OCI-LY7 (cell line): ENCODE results near the gene APCDD1. TPM values are rescaled to one million over a fixed set of nuclear protein-coding genes. Genes with fewer than 3 reads are reported as not detected.

Experiments used
- BruUV-seq: library from RNA; stranded (reverse); fragments of 400-500 nt; replicated peaks from 2 replicates; lab custom pipeline; 2021; lab: Mats Ljungman, UMichigan
- CTCF ChIA-PET: fragments of 300-600 bp; sonication (Branson Sonifier 250); formaldehyde crosslinking; loops from one replicate; lab custom pipeline; 2022; ENCODE audit warnings: antibody characterized with exemption; ENCODE audit not compliant: unreplicated experiment; lab: Charles Lee
- POLR2A ChIA-PET: fragments of 300-600 bp; sonication (Branson Sonifier 250); formaldehyde crosslinking; loops from one replicate; lab custom pipeline; 2022; ENCODE audit warnings: antibody characterized with exemption; lab: Charles Lee
- DNase-seq: peaks from one replicate; pipeline ENCODE4 v3.0.0-alpha.2; 2015; ENCODE audit warnings: low spot score
- H2AFZ ChIP-seq: fragments of 200-600 bp; sonication (generic), shearing (Covaris generic); 2 replicates; pipeline ENCODE4 v1.6.1; 2014; ENCODE audit warnings: mild to moderate bottlenecking, antibody characterized with exemption, low read length, moderate library complexity
- H3K27ac ChIP-seq: fragments of 200-600 bp; sonication (generic); 2 replicates; pipeline ENCODE4 v1.5.1; 2014; ENCODE audit warnings: mixed run types, low read depth, mild to moderate bottlenecking, moderate library complexity, low read length, inconsistent platforms; ENCODE audit not compliant: poor library complexity, severe bottlenecking
- H3K36me3 ChIP-seq: fragments of 200-600 bp; sonication (generic); 2 replicates; pipeline ENCODE4 v1.6.1; 2014; ENCODE audit warnings: mild to moderate bottlenecking, antibody characterized with exemption, low read length, moderate library complexity, mixed read lengths; ENCODE audit not compliant: insufficient read depth
- H3K4me1 ChIP-seq: fragments of 200-600 bp; sonication (generic); 2 replicates; pipeline ENCODE4 v1.5.1; 2014; ENCODE audit warnings: mild to moderate bottlenecking, low read length; ENCODE audit not compliant: insufficient read depth, poor library complexity, severe bottlenecking
- H3K4me2 ChIP-seq: fragments of 200-600 bp; sonication (generic); 2 replicates; pipeline ENCODE4 v1.6.1; 2014; ENCODE audit warnings: mild to moderate bottlenecking, low read length
- H3K4me3 ChIP-seq: fragments of 200-600 bp; sonication (generic); 2 replicates; pipeline ENCODE4 v1.5.1; 2014; ENCODE audit warnings: mild to moderate bottlenecking, low read depth, low read length; ENCODE audit not compliant: poor library complexity, severe bottlenecking
- H3K79me2 ChIP-seq: fragments of 200-600 bp; sonication (generic); 2 replicates; pipeline ENCODE4 v1.6.1; 2016; ENCODE audit warnings: low read depth, mild to moderate bottlenecking, low read length, moderate library complexity, mixed read lengths; ENCODE audit not compliant: insufficient read depth
- H3K9me2 ChIP-seq: fragments of 200-600 bp; sonication (generic); 2 replicates; pipeline ENCODE4 v1.6.1; 2016; ENCODE audit warnings: mild to moderate bottlenecking, low read length, mixed read lengths; ENCODE audit not compliant: insufficient read depth
- H3K9me3 ChIP-seq: fragments of 200-600 bp; sonication (generic); 2 replicates; pipeline ENCODE4 v1.6.1; 2014; ENCODE audit warnings: mild to moderate bottlenecking, mixed run types, low read length, mixed read lengths
- H4K20me1 ChIP-seq: fragments of 200-600 bp; sonication (generic); 2 replicates; pipeline ENCODE4 v1.6.1; 2014; ENCODE audit warnings: mild to moderate bottlenecking, antibody characterized with exemption, low read length, moderate library complexity, mixed read lengths; ENCODE audit not compliant: insufficient read depth
- CTCF ChIP-seq: fragments of 200-600 bp; sonication (generic); conservative IDR thresholded peaks from 2 replicates; pipeline ENCODE4 v1.5.1; 2014; ENCODE audit warnings: mild to moderate bottlenecking, antibody characterized with exemption, low read length, moderate library complexity, mixed read lengths
- EZH2phosphoT487 ChIP-seq: fragments of 200-600 bp; sonication (generic); IDR thresholded peaks from 2 replicates; pipeline ENCODE4 v1.6.1; 2018; ENCODE audit warnings: low read depth, borderline replicate concordance, mild to moderate bottlenecking, mixed run types, antibody characterized with exemption, low read length, moderate library complexity, mixed read lengths
- intact Hi-C: fragments of 100-400 bp; cut with micrococcal nuclease; formaldehyde crosslinking; loops from one replicate; pipeline ENCODE4 v1.10.0; 2022; ENCODE audit not compliant: unreplicated experiment
- total RNA-seq, 2 experiments: library from RNA; depleted of rRNA in 1 of 2; stranded (reverse); fragments of >200 nt in 1 of 2; shearing (Covaris generic) in 1 of 2; gene quantifications; 2 replicates each; pipeline ENCODE4 v1.2.3, GENCODE V29; 2014 to 2022

The APCDD1 gene
- total RNA-seq, 2 experiments from 2014 or later, result not detected

GRCh38 chr18:10420561-10421352 is 33.7 kb upstream of the APCDD1 start:
- no peaks in the 10 kb centered on the region for H3K79me2 ChIP-seq
- H3K4me1 ChIP-seq, result no peaks in the 10 kb centered on the region
- TF ChIP-seq EZH2phosphoT487, result no peak
- TF ChIP-seq CTCF, result no peak
- H3K4me3 ChIP-seq, result no peak overlapping the region
- POLR2A ChIA-PET, result interaction anchor here (0.6 kb wide), 1 partner anchor 23 kb away, joined by 4 read pairs; no protein-coding TSS in a partner anchor
- intact Hi-C loops, result no loop called here
- no peak overlapping the region for H2AFZ ChIP-seq
- no peaks in the 10 kb centered on the region for H3K9me2 ChIP-seq
- H3K9me3 ChIP-seq, result no peaks in the 10 kb centered on the region
- H4K20me1 ChIP-seq, result no peaks in the 10 kb centered on the region
- no peak overlapping the region for H3K4me2 ChIP-seq
- H3K36me3 ChIP-seq, result no peaks in the 10 kb centered on the region
- CTCF ChIA-PET, result no interaction called here
- H3K27ac ChIP-seq, result no peak overlapping the region
- BruUV-seq, result no TSS peak
- no peak for DNase-seq

GRCh38 chr18:10421859-10422258 is 32.6 kb upstream of the APCDD1 start:
- ChIA-PET POLR2A (no interaction called here), CTCF (no interaction called here)
- H2AFZ ChIP-seq, result no peak overlapping the region
- H3K36me3 ChIP-seq, result no peaks in the 10 kb centered on the region
- no peak for TF ChIP-seq CTCF
- no peak overlapping the region for H3K27ac ChIP-seq
- H3K4me3 ChIP-seq, result no peak overlapping the region
- intact Hi-C loops, result no loop called here
- no peaks in the 10 kb centered on the region for H4K20me1 ChIP-seq
- DNase-seq, result no peak
- H3K9me2 ChIP-seq, result no peaks in the 10 kb centered on the region
- no peaks in the 10 kb centered on the region for H3K4me1 ChIP-seq
- H3K79me2 ChIP-seq, result no peaks in the 10 kb centered on the region
- H3K9me3 ChIP-seq, result no peaks in the 10 kb centered on the region
- H3K4me2 ChIP-seq, result no peak overlapping the region
- BruUV-seq, result no TSS peak

- TF ChIP-seq EZH2phosphoT487 (no peak), CTCF (no peak)
- intact Hi-C loops, result no loop called here
- Histone ChIP-seq H3K79me2 (no peaks in the 10 kb centered on the region), H3K36me3 (no peaks in the 10 kb centered on the region), H3K4me3 (no peak overlapping the region), H3K4me2 (no peak overlapping the region), H4K20me1 (no peaks in the 10 kb centered on the region), H3K27ac (no peak overlapping the region), H2AFZ (no peak overlapping the region), H3K9me2 (no peaks in the 10 kb centered on the region), H3K9me3 (no peaks in the 10 kb centered on the region), H3K4me1 (no peaks in the 10 kb centered on the region)
- DNase-seq, result no peak
- POLR2A ChIA-PET, result no interaction called here
- no TSS peak for BruUV-seq
- CTCF ChIA-PET, result no interaction called here
These were observed 31.7 kb upstream of the APCDD1 start for GRCh38 chr18:10422731-10423130.
